Mucosa of descending colon (tissue), 3 donors: ENCODE measurements around the gene ADAMTS13. TPM values are rescaled to one million over a fixed set of nuclear protein-coding genes. Genes with fewer than 3 reads are reported as not detected.

Experiments
- ATAC-seq: fragments of 200-7000 bp; cut with Tn5 transposase; one replicate; pipeline ENCODE4 v1.9.1; 2020; ENCODE audit warnings: mild to moderate bottlenecking, moderate library complexity
- DNase-seq, 3 donors: peaks; one replicate each; pipeline ENCODE4 v3.0.0-alpha.2; 2020
- H3K36me3 ChIP-seq: fragments of 200-600 bp; one replicate; pipeline ENCODE4 v1.8.0; 2021; ENCODE audit warnings: low read depth, mild to moderate bottlenecking
- H3K4me1 ChIP-seq: fragments of 200-600 bp; one replicate; pipeline ENCODE4 v1.8.0; 2021; ENCODE audit warnings: low read depth, mild to moderate bottlenecking
- H3K4me3 ChIP-seq: fragments of 200-600 bp; one replicate; pipeline ENCODE4 v1.8.0; 2021; ENCODE audit warnings: mild to moderate bottlenecking
- H3K9me3 ChIP-seq: fragments of 200-600 bp; one replicate; pipeline ENCODE4 v1.8.0; 2021; ENCODE audit warnings: mild to moderate bottlenecking
- intact Hi-C, 2 donors: fragments of 100-400 bp; cut with DNase I in 1 of 2; cut with micrococcal nuclease in 1 of 2; formaldehyde crosslinking; loops; one replicate each; pipeline versions ENCODE4 v1.11.0 to v1.11.1; 2022; cut with DNase I, micrococcal nuclease
- total RNA-seq, 3 donors: library from RNA; stranded (reverse); fragmentation: NEBNext Ultra II Directional in 2 of 3; extraction: Animal tissue kit (Norgen Biotek cat#: 25700) in 2 of 3; gene quantifications; one replicate each; pipeline versions ENCODE4 v1.2.1 to v1.2.4, GENCODE V29; 2021 to 2023
- TF ChIP-seq, protein P1 (sequence below): fragments of 200-600 bp; IDR thresholded peaks from one replicate; pipeline ENCODE4 v1.8.0; 2022; ENCODE audit warnings: antibody characterized with exemption, mild to moderate bottlenecking
- donor health status: DM: no; HTN: no; CAD: no; lungs with moderate emphysema.
- donor health status: DM: no; HTN: no; CAD: no.
- donor health status: DM: no; HTN: yes; CAD: no.

ADAMTS13 gene
- total RNA-seq, 3 donors from 2014 or later: 3.3 to 5.0 (median 3.6) TPM

DNA sequence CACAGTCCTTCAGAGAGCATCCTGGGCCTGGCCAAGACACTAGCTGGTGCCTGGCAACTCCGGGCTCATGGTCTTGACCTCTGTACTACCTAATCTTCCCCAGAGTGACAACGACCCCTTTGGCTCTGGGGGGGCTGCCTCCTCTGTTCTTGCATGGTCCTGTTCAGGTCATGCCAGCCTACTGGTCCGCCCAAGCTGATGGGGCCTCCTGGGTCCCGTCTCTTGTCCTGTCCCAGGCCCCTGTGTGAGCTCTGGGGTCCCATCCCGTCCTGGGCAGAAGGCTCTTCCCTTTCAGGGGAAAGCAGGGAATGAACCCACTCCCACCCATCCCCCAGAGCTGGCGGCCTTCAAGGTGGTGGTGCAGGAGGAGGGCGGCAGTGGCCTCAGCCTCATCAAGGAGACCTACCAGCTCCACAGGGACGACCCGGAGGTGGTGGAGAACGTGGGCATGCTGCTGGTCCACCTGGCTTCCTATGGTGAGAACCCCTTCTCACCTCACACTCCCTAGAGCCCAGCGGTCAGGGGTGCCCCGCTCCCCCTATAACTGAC lies 17.6 kb upstream of the ADAMTS13 start:
- intact Hi-C loops: loop anchor here (5.0 kb wide), 1 partner anchor 83 kb away; no protein-coding TSS in a partner anchor

DNA sequence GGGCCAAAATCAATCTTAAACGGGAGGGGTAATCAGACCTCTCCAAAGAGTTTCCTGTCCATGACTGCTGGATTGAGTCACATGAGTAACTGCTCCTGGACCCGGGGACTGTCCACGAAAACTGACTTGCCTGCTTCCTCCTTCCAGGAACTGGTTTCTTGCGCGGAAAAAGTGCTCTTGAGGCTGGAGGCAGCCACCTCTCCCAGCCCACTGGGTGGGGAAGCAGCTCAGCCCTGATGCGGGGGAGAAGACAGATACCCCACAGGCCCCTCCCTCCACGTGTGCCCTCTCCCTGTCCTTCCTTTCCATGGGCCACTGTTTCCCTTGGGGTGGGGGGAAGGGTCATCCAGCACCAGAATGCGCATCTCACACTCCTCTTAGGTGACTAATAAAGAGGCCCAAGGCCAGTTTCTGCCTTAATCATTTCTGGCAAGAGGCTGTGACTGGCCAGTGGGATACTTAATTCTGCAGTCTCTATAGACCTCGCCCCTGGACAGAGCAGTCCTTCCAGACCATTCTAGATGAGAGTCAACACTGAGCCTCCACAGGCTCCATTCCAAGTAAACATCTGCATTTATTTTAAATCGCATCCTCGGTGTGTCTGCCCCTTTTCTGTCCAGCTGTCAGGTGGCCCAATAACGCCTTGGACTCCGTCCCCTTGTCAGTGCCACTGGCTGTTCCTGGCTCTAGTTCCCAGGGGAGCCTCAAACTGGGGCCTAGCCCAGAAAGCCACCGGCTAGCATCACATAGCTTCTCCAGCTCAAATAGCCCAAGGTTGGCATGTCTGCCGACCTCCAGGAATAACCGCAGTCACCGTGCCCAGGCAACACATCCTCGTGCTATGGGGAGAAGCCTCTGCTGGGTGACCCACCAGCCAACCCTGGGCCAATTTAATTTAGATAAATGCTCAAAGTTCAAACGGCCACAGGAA lies 16.4 kb upstream of the ADAMTS13 start:
- H3K4me1 ChIP-seq: no peaks in the 10 kb centered on the region
- DNase-seq (no peak), ATAC-seq (no peak)
- intact Hi-C loops: loop anchor here (5.0 kb wide), 1 partner anchor 82 kb away; no protein-coding TSS in a partner anchor
- H3K9me3 ChIP-seq: no peaks in the 10 kb centered on the region
- no peaks in the 10 kb centered on the region for H3K36me3 ChIP-seq
- TF ChIP-seq, protein P1, sequence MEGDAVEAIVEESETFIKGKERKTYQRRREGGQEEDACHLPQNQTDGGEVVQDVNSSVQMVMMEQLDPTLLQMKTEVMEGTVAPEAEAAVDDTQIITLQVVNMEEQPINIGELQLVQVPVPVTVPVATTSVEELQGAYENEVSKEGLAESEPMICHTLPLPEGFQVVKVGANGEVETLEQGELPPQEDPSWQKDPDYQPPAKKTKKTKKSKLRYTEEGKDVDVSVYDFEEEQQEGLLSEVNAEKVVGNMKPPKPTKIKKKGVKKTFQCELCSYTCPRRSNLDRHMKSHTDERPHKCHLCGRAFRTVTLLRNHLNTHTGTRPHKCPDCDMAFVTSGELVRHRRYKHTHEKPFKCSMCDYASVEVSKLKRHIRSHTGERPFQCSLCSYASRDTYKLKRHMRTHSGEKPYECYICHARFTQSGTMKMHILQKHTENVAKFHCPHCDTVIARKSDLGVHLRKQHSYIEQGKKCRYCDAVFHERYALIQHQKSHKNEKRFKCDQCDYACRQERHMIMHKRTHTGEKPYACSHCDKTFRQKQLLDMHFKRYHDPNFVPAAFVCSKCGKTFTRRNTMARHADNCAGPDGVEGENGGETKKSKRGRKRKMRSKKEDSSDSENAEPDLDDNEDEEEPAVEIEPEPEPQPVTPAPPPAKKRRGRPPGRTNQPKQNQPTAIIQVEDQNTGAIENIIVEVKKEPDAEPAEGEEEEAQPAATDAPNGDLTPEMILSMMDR: no peak
- H3K4me3 ChIP-seq: no peak overlapping the region

More for the DNA sequence above, 17.6 kb upstream of the ADAMTS13 start:
- Histone ChIP-seq H3K9me3 (no peaks in the 10 kb centered on the region), H3K4me3 (no peak overlapping the region), H3K4me1 (no peaks in the 10 kb centered on the region), H3K36me3 (no peaks in the 10 kb centered on the region)
- TF ChIP-seq, protein P1: no peak
- no peak for ATAC-seq
- DNase-seq: no peak

DNA sequence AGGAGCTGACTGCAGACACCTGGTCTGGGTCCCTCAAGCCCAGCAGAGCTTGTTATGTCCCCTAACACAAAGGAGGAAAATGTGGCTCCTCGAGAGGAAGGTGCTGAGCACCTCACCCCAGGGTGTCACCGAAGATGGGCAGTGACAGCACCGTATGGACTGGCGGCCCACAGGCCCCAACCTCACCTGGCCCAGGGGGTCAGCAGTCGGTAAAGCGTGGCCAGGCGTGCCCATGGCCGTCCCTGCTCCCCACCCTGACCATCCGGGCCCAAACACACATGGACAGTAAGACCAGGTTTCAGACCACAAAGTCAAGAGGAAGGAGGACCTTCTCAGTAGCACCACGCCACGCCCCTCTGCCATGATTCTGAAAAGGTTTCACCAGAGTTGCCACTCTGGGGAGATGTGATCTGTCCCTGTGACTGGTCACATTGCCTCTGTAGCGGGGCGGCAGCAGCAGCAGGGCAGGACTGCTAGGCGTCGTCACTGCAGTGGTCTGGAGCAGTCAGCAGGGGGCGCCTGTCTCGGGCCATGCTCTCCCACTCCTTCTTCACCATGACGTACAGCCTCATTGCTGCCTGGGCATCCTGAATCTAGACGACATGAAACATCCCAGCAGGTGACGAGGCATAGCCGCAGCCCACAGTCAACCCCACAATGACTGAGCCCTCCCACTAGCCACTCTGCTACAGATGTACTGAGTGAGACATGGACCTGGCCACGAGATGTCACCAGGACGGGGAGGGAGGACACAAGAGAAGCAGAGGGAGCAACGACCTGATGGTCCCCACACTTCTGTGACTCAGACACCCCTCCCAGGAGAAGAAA lies 15.5 kb upstream of the ADAMTS13 start:
- Histone ChIP-seq H3K4me1 (no peaks in the 10 kb centered on the region), H3K9me3 (no peaks in the 10 kb centered on the region), H3K4me3 (no peak overlapping the region), H3K36me3 (no peaks in the 10 kb centered on the region)
- TF ChIP-seq, protein P1: peak; percentile 86
- peak; percentile 79 to 86 (median 85) for DNase-seq
- intact Hi-C loops: loop anchor here (5.0 kb wide), 1 partner anchor 81 kb away; no protein-coding TSS in a partner anchor
- peak; percentile 91 for ATAC-seq

DNA sequence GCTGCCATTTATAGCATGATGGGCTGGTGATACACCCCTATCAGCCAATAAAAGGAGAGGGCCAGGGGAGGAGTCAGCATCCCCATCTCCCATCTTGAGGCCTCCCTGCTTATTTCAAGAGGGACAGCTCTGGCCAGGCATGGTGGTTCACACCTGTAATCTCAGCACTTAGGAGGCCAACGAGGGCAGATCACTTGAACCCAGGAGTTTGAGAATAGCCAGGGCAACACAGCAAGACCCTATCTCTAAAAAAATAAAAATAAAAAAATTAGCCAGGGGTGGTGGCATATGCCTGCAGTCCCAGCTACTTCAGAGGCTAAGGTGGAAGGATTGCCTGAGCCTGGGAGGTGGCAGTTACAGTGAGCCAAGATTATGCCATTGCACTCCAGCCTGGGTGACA lies 14.1 kb upstream of the ADAMTS13 start:
- Histone ChIP-seq H3K9me3 (no peaks in the 10 kb centered on the region), H3K36me3 (no peaks in the 10 kb centered on the region), H3K4me1 (no peaks in the 10 kb centered on the region), H3K4me3 (no peak overlapping the region)
- DNase-seq: no peak
- intact Hi-C loops: loop anchor here (5.0 kb wide), 1 partner anchor 79 kb away; no protein-coding TSS in a partner anchor
- no peak for ATAC-seq
- TF ChIP-seq, protein P1: no peak

DNA sequence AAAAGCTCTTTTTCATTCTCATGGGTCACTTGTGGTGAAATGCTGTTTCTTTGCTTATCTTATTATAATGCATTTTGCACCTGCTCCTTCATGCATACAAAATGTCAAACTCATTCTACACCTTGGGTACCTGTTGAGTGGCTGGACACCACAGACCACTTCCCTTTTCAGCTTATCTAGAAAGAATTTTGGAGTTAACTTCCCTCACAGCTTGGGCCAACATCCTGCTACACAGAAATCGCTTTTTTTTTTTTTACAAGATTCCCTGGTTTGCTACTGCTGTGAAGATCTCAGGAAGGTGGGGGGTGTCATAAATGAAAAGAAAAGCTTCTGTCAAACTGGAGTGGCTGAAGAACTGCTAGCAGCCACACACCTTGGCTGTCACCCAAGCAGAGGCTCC lies 7.0 kb upstream of the ADAMTS13 start:
- intact Hi-C loops: no loop called here
- peaks cover 7% of the 10 kb centered on the region for H3K36me3 ChIP-seq
- TF ChIP-seq, protein P1: no peak
- no peak overlapping the region for H3K4me3 ChIP-seq
- H3K4me1 ChIP-seq: peaks cover 15% of the 10 kb centered on the region
- no peak for ATAC-seq
- H3K9me3 ChIP-seq: no peaks in the 10 kb centered on the region
- no peak for DNase-seq
